ENCODE results near the gene SH3RF3.

Gene SH3RF3

GRCh38 chr2:109135359-109136197 lies 6.6 kb downstream of the SH3RF3 start:
- no peak for TF ChIP-seq CTCF (IDR thresholded peaks at IDR 0.05; ENCODE audit: control insufficient read depth, insufficient read depth, low read depth, low read length, missing control alignments)
- no peak for DNase-seq (ENCODE audit: low read depth)
- H3K4me3 ChIP-seq (ENCODE audit: control insufficient read depth, low read depth, low read length): no peak overlapping the region

GRCh38 chr2:109136542-109136941 lies 7.5 kb downstream of the SH3RF3 start:
- TF ChIP-seq CTCF (IDR thresholded peaks at IDR 0.05; ENCODE audit: control insufficient read depth, insufficient read depth, low read depth, low read length, missing control alignments): no peak
- H3K4me3 ChIP-seq (ENCODE audit: control insufficient read depth, low read depth, low read length): no peak overlapping the region
- DNase-seq (ENCODE audit: low read depth): no peak

GRCh38 chr2:109137616-109138015 lies 8.6 kb downstream of the SH3RF3 start:
- DNase-seq (ENCODE audit: low read depth): no peak
- TF ChIP-seq CTCF (IDR thresholded peaks at IDR 0.05; ENCODE audit: control insufficient read depth, insufficient read depth, low read depth, low read length, missing control alignments): no peak
- H3K4me3 ChIP-seq (ENCODE audit: control insufficient read depth, low read depth, low read length): no peak overlapping the region

GRCh38 chr2:109138449-109138848 lies 9.4 kb downstream of the SH3RF3 start:
- H3K4me3 ChIP-seq (ENCODE audit: control insufficient read depth, low read depth, low read length): no peak overlapping the region
- no peak for DNase-seq (ENCODE audit: low read depth)
- no peak for TF ChIP-seq CTCF (IDR thresholded peaks at IDR 0.05; ENCODE audit: control insufficient read depth, insufficient read depth, low read depth, low read length, missing control alignments)

- H3K4me3 ChIP-seq (ENCODE audit: control insufficient read depth, low read depth, low read length): no peak overlapping the region
- no peak for TF ChIP-seq CTCF (IDR thresholded peaks at IDR 0.05; ENCODE audit: control insufficient read depth, insufficient read depth, low read depth, low read length, missing control alignments)
- DNase-seq (ENCODE audit: low read depth): no peak
Measured at GRCh38 chr2:109139002-109139401, 10.0 kb downstream of the SH3RF3 start.

GRCh38 chr2:109139865-109140396 lies 10.9 kb downstream of the SH3RF3 start:
- no peak for DNase-seq (ENCODE audit: low read depth)
- no peak overlapping the region for H3K4me3 ChIP-seq (ENCODE audit: control insufficient read depth, low read depth, low read length)
- TF ChIP-seq CTCF (IDR thresholded peaks at IDR 0.05; ENCODE audit: control insufficient read depth, insufficient read depth, low read depth, low read length, missing control alignments): no peak
